Measurements from ENCODE around the gene PTPRK.

GRCh38 chr6:128280960-128281359 is 239.4 kb downstream of the PTPRK start:
- TF ChIP-seq, protein P1, sequence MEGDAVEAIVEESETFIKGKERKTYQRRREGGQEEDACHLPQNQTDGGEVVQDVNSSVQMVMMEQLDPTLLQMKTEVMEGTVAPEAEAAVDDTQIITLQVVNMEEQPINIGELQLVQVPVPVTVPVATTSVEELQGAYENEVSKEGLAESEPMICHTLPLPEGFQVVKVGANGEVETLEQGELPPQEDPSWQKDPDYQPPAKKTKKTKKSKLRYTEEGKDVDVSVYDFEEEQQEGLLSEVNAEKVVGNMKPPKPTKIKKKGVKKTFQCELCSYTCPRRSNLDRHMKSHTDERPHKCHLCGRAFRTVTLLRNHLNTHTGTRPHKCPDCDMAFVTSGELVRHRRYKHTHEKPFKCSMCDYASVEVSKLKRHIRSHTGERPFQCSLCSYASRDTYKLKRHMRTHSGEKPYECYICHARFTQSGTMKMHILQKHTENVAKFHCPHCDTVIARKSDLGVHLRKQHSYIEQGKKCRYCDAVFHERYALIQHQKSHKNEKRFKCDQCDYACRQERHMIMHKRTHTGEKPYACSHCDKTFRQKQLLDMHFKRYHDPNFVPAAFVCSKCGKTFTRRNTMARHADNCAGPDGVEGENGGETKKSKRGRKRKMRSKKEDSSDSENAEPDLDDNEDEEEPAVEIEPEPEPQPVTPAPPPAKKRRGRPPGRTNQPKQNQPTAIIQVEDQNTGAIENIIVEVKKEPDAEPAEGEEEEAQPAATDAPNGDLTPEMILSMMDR (conservative IDR thresholded peaks at IDR 0.05 in 1 of 2, IDR thresholded peaks at IDR 0.05 in 1 of 2; ENCODE audit: low read depth in 1 of 2, low read length in 2 of 2), result no peak
- TF ChIP-seq EZH2 (IDR thresholded peaks at IDR 0.05; ENCODE audit: low read length, missing control alignments), result no peak

Measured in fibroblast of lung (primary cell).